GM12878 (cell line): ENCODE data around the gene CALML5. TPM values are rescaled to one million over a fixed set of nuclear protein-coding genes. Genes with fewer than 3 reads are reported as not detected.

Experiments
- ATAC-seq: fragments of 200-7000 bp; cut with Tn5 transposase; 3 replicates; pipeline ENCODE4 v1.9.1; 2020; ENCODE audit warnings: mild to moderate bottlenecking, moderate library complexity
- BruUV-seq: library from RNA; stranded (reverse); fragments of 400-500 nt; replicated peaks from 2 replicates; lab custom pipeline; 2021; lab: Mats Ljungman, UMichigan
- CTCF ChIA-PET: fragments of 300-600 bp; sonication (Branson Sonifier 250); formaldehyde crosslinking; extraction: SDS; loops from one replicate; lab custom pipeline; 2021; ENCODE audit warnings: inconsistent platforms; lab: Yijun Ruan, JAX
- POLR2A ChIA-PET: fragments of 350-600 bp; formaldehyde crosslinking; extraction: SDS; loops from one replicate; lab custom pipeline; 2021; ENCODE audit warnings: inconsistent platforms; lab: Charles Lee
- RAD21 ChIA-PET: fragments of 300-600 bp; sonication (Branson Sonifier 250); formaldehyde crosslinking; loops from one replicate; lab custom pipeline; 2023; ENCODE audit warnings: antibody characterized with exemption; ENCODE audit not compliant: unreplicated experiment; lab: Charles Lee
- SMC1A ChIA-PET: fragments of 300-600 bp; sonication (Branson Sonifier 250); formaldehyde crosslinking; loops from one replicate; lab custom pipeline; 2023; ENCODE audit not compliant: unreplicated experiment, uncharacterized antibody; lab: Charles Lee
- DNase-seq: peaks from one replicate; pipeline ENCODE4 v3.0.0-alpha.2; 2011; ENCODE audit warnings: low read depth, low spot score
- FAIRE-seq: peaks from 3 replicates; lab custom pipeline; 2011; peaks lifted over from hg19 to GRCh38; lab: Jason Lieb, UNC
- H2AFZ ChIP-seq: 2 replicates; pipeline ENCODE4 v1.6.0; 2011; ENCODE audit warnings: low read depth, low read length, control low read depth; ENCODE audit not compliant: control insufficient read depth
- H3K27ac ChIP-seq: 2 replicates; pipeline ENCODE4 v1.5.1; 2011; ENCODE audit warnings: control low read depth; ENCODE audit not compliant: control insufficient read depth, insufficient read depth
- H3K27me3 ChIP-seq, 2 experiments: replicated peaks in 1 of 2; 2 replicates each; pipeline versions ENCODE4 v1.6.0 to v1.6.1; 2011; ENCODE audit warnings: low read length in 1 of 2; ENCODE audit not compliant: control insufficient read depth in 2 of 2, insufficient read depth in 2 of 2
- H3K36me3 ChIP-seq, 2 experiments: 2 replicates each; pipeline ENCODE4 v1.5.1; 2011; ENCODE audit warnings: low read length in 1 of 2; ENCODE audit not compliant: control insufficient read depth in 2 of 2, insufficient read depth in 2 of 2
- H3K4me1 ChIP-seq: 2 replicates; pipeline ENCODE4 v1.6.1; 2011; ENCODE audit warnings: mild to moderate bottlenecking, low read length, moderate library complexity, mixed read lengths; ENCODE audit not compliant: control insufficient read depth, insufficient read depth
- H3K4me2 ChIP-seq: 2 replicates; pipeline ENCODE4 v1.6.0; 2011; ENCODE audit warnings: control low read depth; ENCODE audit not compliant: control insufficient read depth, insufficient read depth
- H3K4me3 ChIP-seq: fragments of 200-600 bp; sonication (generic); 2 replicates; pipeline ENCODE4 v1.5.1; 2016
- H3K79me2 ChIP-seq: 2 replicates; pipeline ENCODE4 v1.6.0; 2011; ENCODE audit warnings: low read length; ENCODE audit not compliant: control insufficient read depth, insufficient read depth
- H3K9ac ChIP-seq: 2 replicates; pipeline ENCODE4 v1.8.0; 2011; ENCODE audit warnings: low read length, control low read depth, mixed read lengths; ENCODE audit not compliant: control insufficient read depth, insufficient read depth
- H3K9me3 ChIP-seq: replicated peaks from 3 replicates; pipeline ENCODE4 v1.5.1; 2011; ENCODE audit warnings: mild to moderate bottlenecking, low read length; ENCODE audit not compliant: control insufficient read depth, insufficient read depth
- H4K20me1 ChIP-seq: 2 replicates; pipeline ENCODE4 v1.6.0; 2011; ENCODE audit not compliant: control insufficient read depth, insufficient read depth
- CREB1 ChIP-seq: IDR thresholded peaks from 2 replicates; pipeline ENCODE4 v1.6.1; 2012; ENCODE audit warnings: low read depth, mild to moderate bottlenecking, inconsistent platforms
- EZH2 ChIP-seq: IDR thresholded peaks from 2 replicates; pipeline ENCODE4 v1.6.1; 2012; ENCODE audit warnings: low read depth, mild to moderate bottlenecking, control low read depth, inconsistent platforms, low read length, borderline replicate concordance; ENCODE audit not compliant: control insufficient read depth
- IKZF2 ChIP-seq, 2 experiments: fragments of 450-650 bp; IDR thresholded peaks; 2 replicates each; pipeline ENCODE4 v1.6.1; 2017; ENCODE audit warnings: mild to moderate bottlenecking in 2 of 2, moderate library complexity in 2 of 2
- PML ChIP-seq: IDR thresholded peaks from 2 replicates; pipeline ENCODE4 v1.6.1; 2012; ENCODE audit warnings: low read length, inconsistent platforms
- RB1 ChIP-seq: fragments of 450-650 bp; formaldehyde crosslinking; IDR thresholded peaks from 2 replicates; pipeline ENCODE4 v1.6.1; 2017; ENCODE audit warnings: mild to moderate bottlenecking, borderline replicate concordance
- SMC3 ChIP-seq: IDR thresholded peaks from 2 replicates; pipeline ENCODE4 v1.6.1; 2011; ENCODE audit warnings: low read length, improper control_type of control experiment, borderline replicate concordance
- TCF7 ChIP-seq: IDR thresholded peaks from 2 replicates; pipeline ENCODE4 v1.6.1; 2014; ENCODE audit warnings: antibody characterized with exemption, borderline replicate concordance
- ZNF592 ChIP-seq: fragments of 450-650 bp; IDR thresholded peaks from 2 replicates; pipeline ENCODE4 v1.6.1; 2017; ENCODE audit warnings: mild to moderate bottlenecking, moderate library complexity
- WGBS: methylation state at CpG from one replicate; pipeline ENCODE4 v1.1.6; 2016; ENCODE audit warnings: low lambda C conversion rate; ENCODE audit not compliant: insufficient replicate concordance, insufficient coverage; ENCODE audit errors: missing lambda C conversion rate; 5-methylcytosine and 5-hydroxymethylcytosine counted together
- in situ Hi-C: fragments of 300-500 bp; cut with MboI; formaldehyde crosslinking; loops from 9 replicates; pipeline ENCODE4 v1.14.3; 2018; ENCODE audit warnings: mixed read lengths
- intact Hi-C: fragments of 100-400 bp; cut with micrococcal nuclease; formaldehyde crosslinking; loops from one replicate; pipeline ENCODE4 v1.14.2; 2022; ENCODE audit not compliant: unreplicated experiment
- polyA plus RNA-seq, 11 experiments: library from polyadenylated mRNA; depleted of rRNA in 4 of 11; unstranded in 6 of 11; stranded (reverse) in 5 of 11; fragments of >200 nt; fragmentation: Nextera tagmentation in 4 of 11; fragmentation: Illumina TruSeq in 1 of 11; extraction: Ambion mirVana in 4 of 11; extraction: Trizol in 1 of 11; gene quantifications; 1 replicate in 1 of 11; 2 replicates in 10 of 11; pipeline versions ENCODE4 v1.2.1 to v1.2.3, GENCODE V29; 2011 to 2016; ENCODE audit warnings: inconsistent platforms in 2 of 11, missing spikeins in 2 of 11, low read depth in 1 of 11
- total RNA-seq, 4 experiments: library from RNA; depleted of rRNA in 3 of 4; stranded (reverse); fragments of >200 nt in 3 of 4; fragmentation: Illumina TruSeq in 1 of 4; extraction: Trizol in 1 of 4; gene quantifications; 2 replicates each; pipeline versions ENCODE4 v1.2.1 to v1.2.3, GENCODE V29; 2013 to 2021

Gene CALML5
- total and polyA plus RNA-seq, 10 of the 15 experiments (the other 5 are each of a cell fraction or from before 2014, with no cell fraction given), result not detected

GRCh38 chr10:5490698-5491464, 8.5 kb downstream of the CALML5 start (continued):
- TF ChIP-seq ZNF592, result no peak
- no peak for TF ChIP-seq PML
- no peak for TF ChIP-seq RB1
- no peak for TF ChIP-seq SMC3
- TF ChIP-seq CREB1, result no peak
- TF ChIP-seq EZH2, result no peak

GRCh38 chr10:5490032-5490431, 9.3 kb downstream of the CALML5 start:
- Histone ChIP-seq H3K79me2 (no peaks in the 10 kb centered on the region), H3K9me3 (peaks cover 3% of the 10 kb centered on the region; the same call in 2 of the 3 replicates), H3K27me3 (peaks cover under 1 to 4% of the 10 kb centered on the region in 2 experiments), H3K4me1 (no peaks in the 10 kb centered on the region), H3K9ac (no peak overlapping the region), H3K36me3 (no peaks in the 10 kb centered on the region), H2AFZ (no peak overlapping the region), H3K4me3 (no peak overlapping the region), H4K20me1 (no peaks in the 10 kb centered on the region), H3K4me2 (no peak overlapping the region), H3K27ac (no peak overlapping the region)
- WGBS, result 23% methylated on average over 4 of the region's 4 CpGs
- ATAC-seq, result no peak
- CTCF ChIA-PET, result no interaction called here
- RAD21 ChIA-PET, result no interaction called here
- intact Hi-C loops (no loop called here), in situ Hi-C loops (no loop called here)
- FAIRE-seq, result no peak
- POLR2A ChIA-PET, result no interaction called here
- no TSS peak for BruUV-seq
- no peak for TF ChIP-seq TCF7
- no peak for TF ChIP-seq IKZF2 (IDR thresholded peaks at IDR 0.05)
- SMC1A ChIA-PET, result no interaction called here
- no peak for DNase-seq
